HG03571 (cell line): ENCODE data around the gene RGS17.

Experiments
- ATAC-seq: cut with Tn5 transposase; IDR thresholded peaks from one replicate; pipeline ENCODE4 v1.9.1; 2021; ENCODE audit not compliant: unreplicated experiment

RGS17 gene

DNA sequence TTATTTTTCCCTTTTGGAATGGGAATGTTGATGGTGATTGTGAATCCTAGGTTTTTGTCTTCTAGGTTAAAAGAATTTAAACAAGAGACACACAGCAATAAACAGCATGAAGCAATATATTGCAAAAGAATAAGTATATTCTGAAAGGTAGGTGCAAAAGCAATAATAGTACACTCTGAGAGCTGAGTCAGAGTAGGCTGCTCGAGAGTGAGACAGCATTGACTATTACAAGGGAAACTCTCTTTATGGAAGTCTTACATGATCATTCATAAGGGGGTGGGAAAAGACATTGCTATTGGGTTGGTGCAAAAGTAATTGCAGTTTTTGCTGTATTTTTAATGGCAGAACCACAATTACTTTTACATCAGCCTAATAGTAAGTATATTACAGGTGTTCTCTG lies 173.3 kb downstream of the RGS17 start:
- ATAC-seq = no peak
